Left lobe of liver (tissue), 2 donors: ENCODE data around the gene NUP58. TPM values are rescaled to one million over a fixed set of nuclear protein-coding genes. Genes with fewer than 3 reads are reported as not detected.
A peak's percentile ranks its signal among the peaks of the same experiment; 100 is the strongest.
"Not testable (repeated sequence)": the region's sequence is repeated elsewhere in the genome, so short reads cannot be mapped to it uniquely, and the experiment has no call there.

Experiments
- ATAC-seq: fragments of 200-7000 bp; cut with Tn5 transposase; one replicate; pipeline ENCODE4 v1.9.1; 2020; ENCODE audit warnings: mild to moderate bottlenecking, moderate library complexity
- DNase-seq: peaks from one replicate; pipeline ENCODE4 v3.0.0-alpha.2; 2020; ENCODE audit warnings: low spot score
- total RNA-seq: library from RNA; stranded (reverse); gene quantifications from one replicate; pipeline ENCODE4 v1.2.1, GENCODE V29; 2021
- donor health status: DM: no; HTN: no; CAD: no; lungs with moderate emphysema.
- donor health status: DM: no; HTN: yes; CAD: no.

The NUP58 gene
- total RNA-seq, 1 donor from 2014 or later: 14.3 TPM

DNA sequence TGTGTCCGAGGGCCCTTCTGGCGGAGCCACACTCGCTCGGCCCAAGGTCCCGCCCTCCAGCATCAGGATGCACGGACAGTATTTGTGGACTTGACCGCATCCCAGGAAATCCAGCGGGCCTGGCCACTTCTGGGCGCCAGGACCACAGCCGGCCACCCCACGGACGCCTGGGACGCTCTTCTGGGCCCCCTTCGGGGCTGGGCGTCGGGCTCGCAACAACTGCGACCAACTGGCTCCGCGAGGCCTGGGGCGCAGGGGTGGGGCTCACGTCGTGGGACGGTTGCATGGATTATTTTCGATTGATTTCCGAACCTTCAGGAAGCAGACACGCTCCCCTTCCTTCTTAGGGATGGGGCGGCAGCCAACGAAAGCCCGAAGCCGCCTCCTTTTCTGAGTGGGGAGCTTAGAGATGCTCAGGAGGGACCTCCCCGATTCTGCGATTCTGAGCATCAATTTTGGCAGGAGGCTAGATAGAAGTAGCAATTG is 521 bp upstream of the NUP58 start:
- ATAC-seq (peak; percentile 7), DNase-seq (peak; percentile 53)

- ATAC-seq (no peak), DNase-seq (no peak)
Observed at GRCh38 chr13:25302121-25302520, 696 bp downstream of the NUP58 start.

GRCh38 chr13:25306671-25307464 is 5.4 kb downstream of the NUP58 start:
- DNase-seq: no peak

GRCh38 chr13:25310891-25311290 is 9.5 kb downstream of the NUP58 start:
- ATAC-seq (no peak), DNase-seq (no peak)

More at GRCh38 chr13:25306671-25307464, 5.4 kb downstream of the NUP58 start:
- peak; percentile 59 for ATAC-seq

- DNase-seq, ATAC-seq: not testable (repeated sequence)
Observed at GRCh38 chr13:25318946-25319345, 17.5 kb downstream of the NUP58 start.

- ATAC-seq (no peak), DNase-seq (no peak)
Observed at GRCh38 chr13:25319771-25320170, 18.3 kb downstream of the NUP58 start.

DNA sequence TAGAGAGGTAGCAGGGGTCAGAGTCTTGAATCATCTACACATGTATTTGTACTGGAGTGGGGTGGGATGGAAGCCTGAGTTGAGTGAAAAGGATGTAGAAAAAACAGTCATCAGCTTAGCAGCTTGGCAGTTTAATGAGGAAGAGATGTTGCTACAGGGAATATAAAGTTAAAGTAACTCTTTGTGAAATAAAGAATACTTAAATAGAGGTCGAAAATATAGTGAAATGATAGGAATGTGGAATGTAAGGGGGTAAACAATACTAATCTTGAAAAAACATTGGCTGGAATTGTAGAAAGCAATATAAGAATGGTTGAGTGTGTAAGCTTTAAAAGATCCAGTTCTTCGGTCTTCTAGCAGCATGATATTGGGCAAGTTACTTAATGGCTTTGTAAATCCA is 22.7 kb downstream of the NUP58 start:
- DNase-seq (no peak), ATAC-seq (no peak)

GRCh38 chr13:25329706-25330105 is 28.3 kb downstream of the NUP58 start:
- DNase-seq (no peak), ATAC-seq (no peak)

- ATAC-seq: no peak
- no peak for DNase-seq
Observed at GRCh38 chr13:25330541-25330940, 29.1 kb downstream of the NUP58 start.

GRCh38 chr13:25335856-25336255 is 34.4 kb downstream of the NUP58 start:
- no peak for ATAC-seq
- no peak for DNase-seq

- DNase-seq (no peak), ATAC-seq (no peak)
Observed at GRCh38 chr13:25345576-25345975, 44.2 kb downstream of the NUP58 start.

DNA sequence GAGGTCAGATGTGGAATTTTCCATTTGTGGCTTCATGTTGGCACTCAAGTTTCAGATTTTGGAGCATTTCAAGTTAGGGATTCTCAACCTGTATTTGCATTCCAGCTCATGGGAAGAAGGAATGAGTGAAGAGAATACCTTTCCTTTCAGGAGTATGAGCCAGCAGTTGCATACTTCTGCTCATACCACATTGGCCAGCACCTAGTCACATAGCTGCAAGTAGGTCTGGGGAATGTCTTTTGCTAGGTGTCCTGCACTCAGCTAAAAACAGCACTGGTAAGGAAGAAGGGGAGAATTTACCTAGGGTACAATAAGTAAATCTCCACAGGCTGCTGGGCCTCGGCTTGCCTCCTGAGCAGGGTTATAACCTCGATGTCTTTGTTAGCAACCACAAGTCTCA is 45.7 kb downstream of the NUP58 start:
- ATAC-seq: no peak

DNA sequence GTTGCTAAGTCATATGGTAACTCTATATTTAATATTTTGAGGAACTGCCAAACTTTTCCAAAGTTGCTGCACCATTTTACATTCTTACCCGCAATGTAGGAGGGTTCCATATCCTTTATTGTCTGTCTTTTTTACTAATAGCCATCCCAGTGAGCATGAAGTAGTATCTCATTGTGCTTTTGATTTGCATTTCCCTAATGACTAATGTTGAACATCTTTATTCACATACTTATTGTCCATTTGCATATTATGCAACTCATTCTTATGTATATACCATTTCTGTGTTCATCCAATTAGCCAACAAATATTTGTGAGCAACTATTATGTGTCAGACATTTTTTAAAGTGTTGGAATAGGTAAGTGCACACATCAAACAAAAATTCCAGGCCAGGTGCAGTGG is 50.0 kb downstream of the NUP58 start:
- DNase-seq (no peak), ATAC-seq (no peak)

More for the DNA sequence above, 45.7 kb downstream of the NUP58 start:
- no peak for DNase-seq

GRCh38 chr13:25352230-25352629 is 50.8 kb downstream of the NUP58 start:
- ATAC-seq: no peak
- DNase-seq: no peak

- ATAC-seq: no peak
- DNase-seq: no peak
Observed at GRCh38 chr13:25352806-25353205, 51.4 kb downstream of the NUP58 start.

GRCh38 chr13:25353344-25353743 is 51.9 kb downstream of the NUP58 start:
- DNase-seq (no peak), ATAC-seq (no peak)

GRCh38 chr13:25354377-25354776 is 53.0 kb downstream of the NUP58 start:
- no peak for DNase-seq
- ATAC-seq: no peak

- not testable (repeated sequence) for DNase-seq, ATAC-seq
Observed at GRCh38 chr13:25360443-25360842, 59.0 kb downstream of the NUP58 start.

DNA sequence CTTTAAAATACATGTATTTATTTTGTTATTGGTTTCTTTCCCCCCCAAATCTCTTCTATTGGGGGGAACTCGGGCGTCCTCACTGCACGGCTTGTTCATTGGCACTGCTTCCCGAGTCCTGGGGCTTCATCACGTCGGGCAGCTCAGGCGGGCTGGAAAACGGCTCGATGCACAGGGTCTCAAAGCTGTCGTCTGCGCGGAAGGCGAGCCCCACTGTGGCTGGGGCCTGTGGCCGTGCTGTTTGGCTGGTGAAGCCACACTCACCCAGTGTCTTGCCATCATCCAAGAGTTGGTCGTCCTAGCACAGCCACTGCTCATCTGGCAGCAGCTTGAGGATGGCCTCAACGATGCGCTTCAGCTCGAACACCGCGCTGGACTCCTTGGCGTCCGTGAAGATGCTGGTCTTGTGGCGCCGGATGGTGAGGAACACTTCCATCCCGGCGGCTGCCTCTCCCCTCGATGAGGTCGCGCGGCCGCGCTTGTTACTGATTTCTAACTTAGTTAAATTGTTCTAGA is 64.4 kb downstream of the NUP58 start:
- no peak for DNase-seq
- ATAC-seq: no peak

DNA sequence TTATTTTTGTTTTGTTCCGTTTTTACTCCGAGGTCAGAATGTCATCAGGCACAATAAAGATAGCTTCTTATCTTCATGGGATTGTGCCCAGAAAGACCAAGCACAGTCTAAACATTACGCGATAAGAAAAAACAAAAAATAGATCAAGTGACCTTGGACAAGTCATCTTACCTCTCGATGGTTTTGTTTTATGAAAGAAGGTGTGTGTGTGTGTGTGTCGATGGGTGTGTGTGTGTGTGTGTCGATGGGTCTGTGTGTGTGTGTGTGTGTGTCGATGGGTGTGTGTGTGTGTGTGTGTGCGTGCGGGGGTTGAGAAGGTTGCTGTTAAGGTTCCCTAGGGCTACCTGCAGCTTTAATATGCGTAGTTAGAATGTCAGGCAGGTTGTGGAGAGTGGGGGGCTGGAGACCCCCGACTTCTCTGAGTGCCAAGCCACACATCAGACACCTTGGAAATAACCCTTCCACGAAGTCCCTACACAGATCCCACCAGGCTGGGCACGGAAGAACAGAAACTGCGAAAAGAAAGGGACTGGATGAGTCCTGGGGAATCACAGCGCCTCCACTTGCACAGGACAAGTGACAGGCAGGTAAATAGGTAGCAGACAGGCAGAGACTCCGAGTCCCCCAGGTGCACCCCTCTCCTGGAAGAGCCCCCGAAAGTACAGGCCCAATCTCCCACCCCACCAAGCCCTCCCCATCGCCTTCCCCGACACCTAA is 69.9 kb downstream of the NUP58 start:
- DNase-seq: no peak
- no peak for ATAC-seq

DNA sequence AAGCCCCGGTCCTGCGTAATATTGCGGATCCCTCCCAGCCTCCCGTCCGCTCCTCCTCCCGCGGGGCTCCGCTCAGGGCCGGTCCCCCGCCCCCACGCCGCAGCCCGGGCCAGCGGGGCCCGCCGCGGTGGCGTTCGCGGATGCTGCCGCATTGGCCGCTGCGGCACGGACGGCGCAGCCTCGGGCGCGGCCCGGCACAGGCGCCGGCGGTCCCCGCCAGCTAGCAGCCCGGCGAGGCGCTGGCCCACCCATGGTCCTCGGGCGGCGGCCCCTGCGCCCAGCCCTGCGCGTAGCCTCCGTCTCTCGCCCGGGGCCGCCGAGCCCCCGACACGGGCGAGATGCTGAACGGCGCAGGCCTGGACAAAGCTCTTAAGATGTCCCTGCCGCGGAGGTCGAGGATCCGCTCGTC is 70.5 kb downstream of the NUP58 start, which contains the start of gene ATP8A2:
Gene ATP8A2, plus strand, starts transcription at position 100 of the 409 bp plus-strand sequence. Its CDS starts 239 bp downstream, at position 339.
- ATAC-seq (no peak), DNase-seq (no peak)
